GM12878 (cell line): ENCODE measurements around the gene CDYL2. TPM values are rescaled to one million over a fixed set of nuclear protein-coding genes. Genes with fewer than 3 reads are reported as not detected.

Experiments used
- ATAC-seq: fragments of 200-7000 bp; cut with Tn5 transposase; 3 replicates; pipeline ENCODE4 v1.9.1; 2020; ENCODE audit warnings: mild to moderate bottlenecking, moderate library complexity
- BruUV-seq: library from RNA; stranded (reverse); fragments of 400-500 nt; replicated peaks from 2 replicates; lab custom pipeline; 2021; lab: Mats Ljungman, UMichigan
- CTCF ChIA-PET: fragments of 300-600 bp; sonication (Branson Sonifier 250); formaldehyde crosslinking; extraction: SDS; loops from one replicate; lab custom pipeline; 2021; ENCODE audit warnings: inconsistent platforms; lab: Yijun Ruan, JAX
- POLR2A ChIA-PET: fragments of 350-600 bp; formaldehyde crosslinking; extraction: SDS; loops from one replicate; lab custom pipeline; 2021; ENCODE audit warnings: inconsistent platforms; lab: Charles Lee
- RAD21 ChIA-PET: fragments of 300-600 bp; sonication (Branson Sonifier 250); formaldehyde crosslinking; loops from one replicate; lab custom pipeline; 2023; ENCODE audit warnings: antibody characterized with exemption; ENCODE audit not compliant: unreplicated experiment; lab: Charles Lee
- SMC1A ChIA-PET: fragments of 300-600 bp; sonication (Branson Sonifier 250); formaldehyde crosslinking; loops from one replicate; lab custom pipeline; 2023; ENCODE audit not compliant: unreplicated experiment, uncharacterized antibody; lab: Charles Lee
- DNase-seq: peaks from one replicate; pipeline ENCODE4 v3.0.0-alpha.2; 2011; ENCODE audit warnings: low read depth, low spot score
- FAIRE-seq: peaks from 3 replicates; lab custom pipeline; 2011; peaks lifted over from hg19 to GRCh38; lab: Jason Lieb, UNC
- H2AFZ ChIP-seq: 2 replicates; pipeline ENCODE4 v1.6.0; 2011; ENCODE audit warnings: low read depth, low read length, control low read depth; ENCODE audit not compliant: control insufficient read depth
- H3K27ac ChIP-seq: 2 replicates; pipeline ENCODE4 v1.5.1; 2011; ENCODE audit warnings: control low read depth; ENCODE audit not compliant: control insufficient read depth, insufficient read depth
- H3K27me3 ChIP-seq, 2 experiments: replicated peaks in 1 of 2; 2 replicates each; pipeline versions ENCODE4 v1.6.0 to v1.6.1; 2011; ENCODE audit warnings: low read length in 1 of 2; ENCODE audit not compliant: control insufficient read depth in 2 of 2, insufficient read depth in 2 of 2
- H3K36me3 ChIP-seq, 2 experiments: 2 replicates each; pipeline ENCODE4 v1.5.1; 2011; ENCODE audit warnings: low read length in 1 of 2; ENCODE audit not compliant: control insufficient read depth in 2 of 2, insufficient read depth in 2 of 2
- H3K4me1 ChIP-seq: 2 replicates; pipeline ENCODE4 v1.6.1; 2011; ENCODE audit warnings: mild to moderate bottlenecking, low read length, moderate library complexity, mixed read lengths; ENCODE audit not compliant: control insufficient read depth, insufficient read depth
- H3K4me2 ChIP-seq: 2 replicates; pipeline ENCODE4 v1.6.0; 2011; ENCODE audit warnings: control low read depth; ENCODE audit not compliant: control insufficient read depth, insufficient read depth
- H3K4me3 ChIP-seq: fragments of 200-600 bp; sonication (generic); 2 replicates; pipeline ENCODE4 v1.5.1; 2016
- H3K79me2 ChIP-seq: 2 replicates; pipeline ENCODE4 v1.6.0; 2011; ENCODE audit warnings: low read length; ENCODE audit not compliant: control insufficient read depth, insufficient read depth
- H3K9ac ChIP-seq: 2 replicates; pipeline ENCODE4 v1.8.0; 2011; ENCODE audit warnings: low read length, control low read depth, mixed read lengths; ENCODE audit not compliant: control insufficient read depth, insufficient read depth
- H3K9me3 ChIP-seq: replicated peaks from 3 replicates; pipeline ENCODE4 v1.5.1; 2011; ENCODE audit warnings: mild to moderate bottlenecking, low read length; ENCODE audit not compliant: control insufficient read depth, insufficient read depth
- H4K20me1 ChIP-seq: 2 replicates; pipeline ENCODE4 v1.6.0; 2011; ENCODE audit not compliant: control insufficient read depth, insufficient read depth
- CHD4 ChIP-seq: fragments of 200-600 bp; sonication (generic); IDR thresholded peaks from 2 replicates; pipeline ENCODE4 v1.6.1; 2016; ENCODE audit warnings: mild to moderate bottlenecking
- JUND ChIP-seq: IDR thresholded peaks from 2 replicates; pipeline ENCODE4 v1.6.1; 2012; ENCODE audit warnings: low read depth, mild to moderate bottlenecking, low read length, improper control_type of control experiment, moderate library complexity
- KDM1A ChIP-seq: fragments of 200-600 bp; sonication (generic); IDR thresholded peaks from 2 replicates; pipeline ENCODE4 v1.6.1; 2016; ENCODE audit warnings: borderline replicate concordance
- MTA3 ChIP-seq: IDR thresholded peaks from 2 replicates; pipeline ENCODE4 v1.6.1; 2012; ENCODE audit warnings: low read length, inconsistent platforms, borderline replicate concordance
- NFXL1 ChIP-seq: fragments of 450-650 bp; IDR thresholded peaks from 2 replicates; pipeline ENCODE4 v1.6.1; 2017; ENCODE audit warnings: antibody characterized with exemption, mild to moderate bottlenecking, borderline replicate concordance
- NR2C2 ChIP-seq: IDR thresholded peaks from 2 replicates; pipeline ENCODE4 v1.6.1; 2011; ENCODE audit warnings: borderline replicate concordance, low read depth; ENCODE audit not compliant: control insufficient read depth, insufficient read length
- POLR2AphosphoS5 ChIP-seq: IDR thresholded peaks from 2 replicates; pipeline ENCODE4 v1.6.1; 2011; ENCODE audit warnings: mild to moderate bottlenecking, low read length, inconsistent platforms
- SIX5 ChIP-seq: IDR thresholded peaks from 2 replicates; pipeline ENCODE4 v1.6.1; 2011; ENCODE audit warnings: mild to moderate bottlenecking, low read depth, low read length, moderate library complexity; ENCODE audit not compliant: severe bottlenecking
- SMARCA5 ChIP-seq: fragments of 450-650 bp; IDR thresholded peaks from 2 replicates; pipeline ENCODE4 v1.6.1; 2017; ENCODE audit warnings: mild to moderate bottlenecking
- TAF1 ChIP-seq: IDR thresholded peaks from 2 replicates; pipeline ENCODE4 v1.6.1; 2011; ENCODE audit warnings: mild to moderate bottlenecking, low read depth, low read length, borderline replicate concordance
- WGBS: methylation state at CpG from one replicate; pipeline ENCODE4 v1.1.6; 2016; ENCODE audit warnings: low lambda C conversion rate; ENCODE audit not compliant: insufficient replicate concordance, insufficient coverage; ENCODE audit errors: missing lambda C conversion rate; 5-methylcytosine and 5-hydroxymethylcytosine counted together
- in situ Hi-C: fragments of 300-500 bp; cut with MboI; formaldehyde crosslinking; loops from 9 replicates; pipeline ENCODE4 v1.14.3; 2018; ENCODE audit warnings: mixed read lengths
- intact Hi-C: fragments of 100-400 bp; cut with micrococcal nuclease; formaldehyde crosslinking; loops from one replicate; pipeline ENCODE4 v1.14.2; 2022; ENCODE audit not compliant: unreplicated experiment
- polyA plus RNA-seq, 11 experiments: library from polyadenylated mRNA; depleted of rRNA in 4 of 11; unstranded in 6 of 11; stranded (reverse) in 5 of 11; fragments of >200 nt; fragmentation: Nextera tagmentation in 4 of 11; fragmentation: Illumina TruSeq in 1 of 11; extraction: Ambion mirVana in 4 of 11; extraction: Trizol in 1 of 11; gene quantifications; 1 replicate in 1 of 11; 2 replicates in 10 of 11; pipeline versions ENCODE4 v1.2.1 to v1.2.3, GENCODE V29; 2011 to 2016; ENCODE audit warnings: inconsistent platforms in 2 of 11, missing spikeins in 2 of 11, low read depth in 1 of 11
- total RNA-seq, 4 experiments: library from RNA; depleted of rRNA in 3 of 4; stranded (reverse); fragments of >200 nt in 3 of 4; fragmentation: Illumina TruSeq in 1 of 4; extraction: Trizol in 1 of 4; gene quantifications; 2 replicates each; pipeline versions ENCODE4 v1.2.1 to v1.2.3, GENCODE V29; 2013 to 2021
- TF ChIP-seq, protein P1 (sequence below): fragments of 450-650 bp; IDR thresholded peaks from 2 replicates; pipeline ENCODE4 v1.6.1; 2017; ENCODE audit warnings: mild to moderate bottlenecking
- TF ChIP-seq, protein P2 (sequence below): fragments of 450-650 bp; IDR thresholded peaks from 2 replicates; pipeline ENCODE4 v1.6.1; 2016; ENCODE audit warnings: mild to moderate bottlenecking
- TF ChIP-seq, protein P3 (sequence below): fragments of 450-650 bp; formaldehyde crosslinking; IDR thresholded peaks from 2 replicates; pipeline ENCODE4 v1.5.0; 2022; ENCODE audit warnings: mild to moderate bottlenecking, missing genetic modification characterization
- TF ChIP-seq, protein P4 (sequence below): IDR thresholded peaks from 2 replicates; pipeline ENCODE4 v1.6.1; 2011; ENCODE audit warnings: borderline replicate concordance, low read depth, mild to moderate bottlenecking, moderate library complexity, low read length; ENCODE audit not compliant: insufficient read depth, poor library complexity, severe bottlenecking

Gene CDYL2
- total and polyA plus RNA-seq, 10 of the 15 experiments (the other 5 are each of a cell fraction or from before 2014, with no cell fraction given), result 0.27 to 22.9 (median 3.9) TPM

DNA sequence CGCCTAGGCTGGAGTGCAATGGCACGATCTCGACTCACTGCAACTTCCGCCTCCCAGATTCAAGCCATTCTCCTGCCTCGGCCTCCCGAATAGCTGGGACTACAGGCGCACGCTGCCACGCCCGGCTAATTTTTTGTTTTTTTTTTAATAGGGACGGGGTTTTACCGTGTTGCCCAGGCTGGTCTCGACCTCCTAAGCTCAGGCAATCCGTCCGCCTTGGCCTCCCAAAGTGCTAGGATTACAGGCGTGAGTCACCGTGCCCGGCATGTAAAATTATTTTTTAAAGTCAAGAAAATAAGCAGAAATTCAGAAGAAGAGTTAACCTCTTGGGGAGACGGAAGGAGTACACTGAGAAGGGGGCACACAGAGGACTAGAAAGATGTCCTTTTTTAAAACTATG is 27.5 kb downstream of the CDYL2 start:
- ChIA-PET CTCF (no interaction called here), POLR2A (no interaction called here), SMC1A (no interaction called here), RAD21 (no interaction called here)
- no peak for DNase-seq
- Histone ChIP-seq H3K4me3 (no peak overlapping the region), H3K79me2 (no peaks in the 10 kb centered on the region), H3K4me2 (no peak overlapping the region), H3K4me1 (no peaks in the 10 kb centered on the region), H3K27me3 (no peaks in the 10 kb centered on the region), H3K27ac (no peak overlapping the region), H4K20me1 (no peaks in the 10 kb centered on the region), H2AFZ (no peak overlapping the region), H3K9ac (no peak overlapping the region), H3K36me3 (no peaks in the 10 kb centered on the region), H3K9me3 (no peaks in the 10 kb centered on the region)
- intact Hi-C loops, result no loop called here
- no peak for FAIRE-seq
- WGBS, result 77% methylated on average over 19 of the region's 19 CpGs
- TF ChIP-seq, protein P1, sequence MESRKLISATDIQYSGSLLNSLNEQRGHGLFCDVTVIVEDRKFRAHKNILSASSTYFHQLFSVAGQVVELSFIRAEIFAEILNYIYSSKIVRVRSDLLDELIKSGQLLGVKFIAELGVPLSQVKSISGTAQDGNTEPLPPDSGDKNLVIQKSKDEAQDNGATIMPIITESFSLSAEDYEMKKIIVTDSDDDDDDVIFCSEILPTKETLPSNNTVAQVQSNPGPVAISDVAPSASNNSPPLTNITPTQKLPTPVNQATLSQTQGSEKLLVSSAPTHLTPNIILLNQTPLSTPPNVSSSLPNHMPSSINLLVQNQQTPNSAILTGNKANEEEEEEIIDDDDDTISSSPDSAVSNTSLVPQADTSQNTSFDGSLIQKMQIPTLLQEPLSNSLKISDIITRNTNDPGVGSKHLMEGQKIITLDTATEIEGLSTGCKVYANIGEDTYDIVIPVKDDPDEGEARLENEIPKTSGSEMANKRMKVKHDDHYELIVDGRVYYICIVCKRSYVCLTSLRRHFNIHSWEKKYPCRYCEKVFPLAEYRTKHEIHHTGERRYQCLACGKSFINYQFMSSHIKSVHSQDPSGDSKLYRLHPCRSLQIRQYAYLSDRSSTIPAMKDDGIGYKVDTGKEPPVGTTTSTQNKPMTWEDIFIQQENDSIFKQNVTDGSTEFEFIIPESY, result no peak
- no peak for TF ChIP-seq KDM1A
- TF ChIP-seq MTA3, result no peak
- no peak for TF ChIP-seq NR2C2
- no peak for TF ChIP-seq SMARCA5
- TF ChIP-seq, protein P2, sequence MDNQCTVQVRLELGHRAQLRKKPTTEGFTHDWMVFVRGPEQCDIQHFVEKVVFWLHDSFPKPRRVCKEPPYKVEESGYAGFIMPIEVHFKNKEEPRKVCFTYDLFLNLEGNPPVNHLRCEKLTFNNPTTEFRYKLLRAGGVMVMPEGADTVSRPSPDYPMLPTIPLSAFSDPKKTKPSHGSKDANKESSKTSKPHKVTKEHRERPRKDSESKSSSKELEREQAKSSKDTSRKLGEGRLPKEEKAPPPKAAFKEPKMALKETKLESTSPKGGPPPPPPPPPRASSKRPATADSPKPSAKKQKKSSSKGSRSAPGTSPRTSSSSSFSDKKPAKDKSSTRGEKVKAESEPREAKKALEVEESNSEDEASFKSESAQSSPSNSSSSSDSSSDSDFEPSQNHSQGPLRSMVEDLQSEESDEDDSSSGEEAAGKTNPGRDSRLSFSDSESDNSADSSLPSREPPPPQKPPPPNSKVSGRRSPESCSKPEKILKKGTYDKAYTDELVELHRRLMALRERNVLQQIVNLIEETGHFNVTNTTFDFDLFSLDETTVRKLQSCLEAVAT, result no peak
- TF ChIP-seq POLR2AphosphoS5, result no peak
- TF ChIP-seq JUND, result no peak
- no peak for TF ChIP-seq CHD4
- TF ChIP-seq, protein P3, sequence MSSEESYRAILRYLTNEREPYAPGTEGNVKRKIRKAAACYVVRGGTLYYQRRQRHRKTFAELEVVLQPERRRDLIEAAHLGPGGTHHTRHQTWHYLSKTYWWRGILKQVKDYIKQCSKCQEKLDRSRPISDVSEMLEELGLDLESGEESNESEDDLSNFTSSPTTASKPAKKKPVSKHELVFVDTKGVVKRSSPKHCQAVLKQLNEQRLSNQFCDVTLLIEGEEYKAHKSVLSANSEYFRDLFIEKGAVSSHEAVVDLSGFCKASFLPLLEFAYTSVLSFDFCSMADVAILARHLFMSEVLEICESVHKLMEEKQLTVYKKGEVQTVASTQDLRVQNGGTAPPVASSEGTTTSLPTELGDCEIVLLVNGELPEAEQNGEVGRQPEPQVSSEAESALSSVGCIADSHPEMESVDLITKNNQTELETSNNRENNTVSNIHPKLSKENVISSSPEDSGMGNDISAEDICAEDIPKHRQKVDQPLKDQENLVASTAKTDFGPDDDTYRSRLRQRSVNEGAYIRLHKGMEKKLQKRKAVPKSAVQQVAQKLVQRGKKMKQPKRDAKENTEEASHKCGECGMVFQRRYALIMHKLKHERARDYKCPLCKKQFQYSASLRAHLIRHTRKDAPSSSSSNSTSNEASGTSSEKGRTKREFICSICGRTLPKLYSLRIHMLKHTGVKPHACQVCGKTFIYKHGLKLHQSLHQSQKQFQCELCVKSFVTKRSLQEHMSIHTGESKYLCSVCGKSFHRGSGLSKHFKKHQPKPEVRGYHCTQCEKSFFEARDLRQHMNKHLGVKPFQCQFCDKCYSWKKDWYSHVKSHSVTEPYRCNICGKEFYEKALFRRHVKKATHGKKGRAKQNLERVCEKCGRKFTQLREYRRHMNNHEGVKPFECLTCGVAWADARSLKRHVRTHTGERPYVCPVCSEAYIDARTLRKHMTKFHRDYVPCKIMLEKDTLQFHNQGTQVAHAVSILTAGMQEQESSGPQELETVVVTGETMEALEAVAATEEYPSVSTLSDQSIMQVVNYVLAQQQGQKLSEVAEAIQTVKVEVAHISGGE (CRISPR knock-in tag), result no peak
- no peak for TF ChIP-seq NFXL1
- no peak for TF ChIP-seq TAF1
- TF ChIP-seq, protein P4, sequence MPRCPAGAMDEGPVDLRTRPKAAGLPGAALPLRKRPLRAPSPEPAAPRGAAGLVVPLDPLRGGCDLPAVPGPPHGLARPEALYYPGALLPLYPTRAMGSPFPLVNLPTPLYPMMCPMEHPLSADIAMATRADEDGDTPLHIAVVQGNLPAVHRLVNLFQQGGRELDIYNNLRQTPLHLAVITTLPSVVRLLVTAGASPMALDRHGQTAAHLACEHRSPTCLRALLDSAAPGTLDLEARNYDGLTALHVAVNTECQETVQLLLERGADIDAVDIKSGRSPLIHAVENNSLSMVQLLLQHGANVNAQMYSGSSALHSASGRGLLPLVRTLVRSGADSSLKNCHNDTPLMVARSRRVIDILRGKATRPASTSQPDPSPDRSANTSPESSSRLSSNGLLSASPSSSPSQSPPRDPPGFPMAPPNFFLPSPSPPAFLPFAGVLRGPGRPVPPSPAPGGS, result no peak
- no peak for TF ChIP-seq SIX5
- in situ Hi-C loops, result no loop called here
- no TSS peak for BruUV-seq
- no peak for ATAC-seq
